Body of pancreas (tissue), 4 donors: Measurements from ENCODE around the gene TUT7. TPM values are rescaled to one million over a fixed set of nuclear protein-coding genes. Genes with fewer than 3 reads are reported as not detected.

Experiments
- ATAC-seq: fragments of 150-250 bp; one replicate; pipeline ENCODE4 v1.9.1; 2016
- DNase-seq, 4 donors: peaks; one replicate each; pipeline ENCODE4 v3.0.0-alpha.2; 2019
- H3K27ac ChIP-seq, 4 donors: fragments of 200-600 bp; sonication (generic); 1 replicate in 3 of 4; 2 replicates in 1 of 4; pipeline versions ENCODE4 v1.5.1 to v1.6.1; 2016 to 2019; ENCODE audit warnings: mild to moderate bottlenecking in 1 of 4, mixed read lengths in 1 of 4, moderate library complexity in 1 of 4
- H3K27me3 ChIP-seq, 2 donors: fragments of 200-600 bp; sonication (generic); one replicate each; pipeline ENCODE4 v1.6.0; 2016; ENCODE audit warnings: mild to moderate bottlenecking in 1 of 2
- H3K36me3 ChIP-seq, 2 donors: fragments of 200-600 bp; sonication (generic); replicated peaks in 1 of 2; 2 replicates each; pipeline ENCODE4 v1.5.1; 2016; ENCODE audit warnings: low read depth in 2 of 2; ENCODE audit not compliant: insufficient read depth in 1 of 2
- H3K4me1 ChIP-seq: fragments of 200-600 bp; sonication (generic); one replicate; pipeline ENCODE4 v1.6.0; 2016
- H3K4me3 ChIP-seq, 2 donors: fragments of 200-600 bp; sonication (generic); 1 replicate in 1 of 2; 2 replicates in 1 of 2; pipeline ENCODE4 v1.5.1; 2016 to 2019
- H3K9me3 ChIP-seq, 3 donors: fragments of 200-600 bp; sonication (generic); 1 replicate in 2 of 3; 2 replicates in 1 of 3; pipeline ENCODE4 v1.5.1; 2016
- POLR2A ChIP-seq, 3 donors: fragments of 450-650 bp; IDR thresholded peaks; one replicate each; pipeline ENCODE4 v1.6.1; 2016; ENCODE audit warnings: antibody characterized with exemption in 3 of 3, mild to moderate bottlenecking in 2 of 3
- WGBS, 2 donors: methylation state at CpG; one replicate each; pipeline ENCODE4 v1.1.5; 2017; 5-methylcytosine and 5-hydroxymethylcytosine counted together
- intact Hi-C: fragments of 100-400 bp; cut with DNase I; formaldehyde crosslinking; loops from one replicate; pipeline ENCODE4 v1.15.1; 2023
- total RNA-seq, 2 donors: library from RNA; depleted of rRNA; stranded (reverse); fragments of >200 nt; gene quantifications; one replicate each; pipeline ENCODE4 v1.1.0, GENCODE V29; 2016
- TF ChIP-seq, protein P1 (sequence below), 7 experiments: fragments of 450-650 bp in 4 of 7; fragments of 200-600 bp in 3 of 7; sonication (generic) in 3 of 7; IDR thresholded peaks; one replicate each; pipeline ENCODE4 v1.5.1; 2016 to 2019; ENCODE audit warnings: antibody characterized with exemption in 7 of 7

Gene TUT7
- total RNA-seq, 2 donors from 2014 or later, result 24.4 to 60.3 TPM

DNA sequence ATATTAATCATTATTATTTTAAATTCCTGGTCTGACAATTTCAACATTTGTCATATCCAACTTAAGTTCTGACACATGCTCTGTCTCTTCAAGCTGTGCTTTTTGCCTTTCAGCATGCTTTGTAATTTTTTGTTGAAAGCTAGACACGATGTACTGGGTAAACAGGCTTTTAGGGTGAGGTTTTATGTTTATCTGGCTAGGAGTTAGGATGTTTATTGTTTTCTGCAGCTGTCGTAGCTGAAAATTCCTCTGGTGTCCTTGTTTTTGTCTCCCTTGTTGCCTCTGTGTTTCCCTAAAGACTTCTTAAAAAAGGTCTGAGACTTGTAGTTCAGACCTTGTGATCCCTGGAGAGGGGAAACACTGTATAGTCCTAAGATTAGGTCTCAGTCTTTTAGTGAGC lies 20.6 kb downstream of the TUT7 start:
- Histone ChIP-seq H3K9me3 (no peaks in the 10 kb centered on the region), H3K27me3 (no peaks in the 10 kb centered on the region), H3K36me3 (peaks cover 13 to 16% of the 10 kb centered on the region in 2 donors), H3K27ac (no peak overlapping the region), H3K4me1 (no peaks in the 10 kb centered on the region), H3K4me3 (no peak overlapping the region)
- DNase-seq (no peak), ATAC-seq (no peak)
- TF ChIP-seq, protein P1, sequence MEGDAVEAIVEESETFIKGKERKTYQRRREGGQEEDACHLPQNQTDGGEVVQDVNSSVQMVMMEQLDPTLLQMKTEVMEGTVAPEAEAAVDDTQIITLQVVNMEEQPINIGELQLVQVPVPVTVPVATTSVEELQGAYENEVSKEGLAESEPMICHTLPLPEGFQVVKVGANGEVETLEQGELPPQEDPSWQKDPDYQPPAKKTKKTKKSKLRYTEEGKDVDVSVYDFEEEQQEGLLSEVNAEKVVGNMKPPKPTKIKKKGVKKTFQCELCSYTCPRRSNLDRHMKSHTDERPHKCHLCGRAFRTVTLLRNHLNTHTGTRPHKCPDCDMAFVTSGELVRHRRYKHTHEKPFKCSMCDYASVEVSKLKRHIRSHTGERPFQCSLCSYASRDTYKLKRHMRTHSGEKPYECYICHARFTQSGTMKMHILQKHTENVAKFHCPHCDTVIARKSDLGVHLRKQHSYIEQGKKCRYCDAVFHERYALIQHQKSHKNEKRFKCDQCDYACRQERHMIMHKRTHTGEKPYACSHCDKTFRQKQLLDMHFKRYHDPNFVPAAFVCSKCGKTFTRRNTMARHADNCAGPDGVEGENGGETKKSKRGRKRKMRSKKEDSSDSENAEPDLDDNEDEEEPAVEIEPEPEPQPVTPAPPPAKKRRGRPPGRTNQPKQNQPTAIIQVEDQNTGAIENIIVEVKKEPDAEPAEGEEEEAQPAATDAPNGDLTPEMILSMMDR (IDR thresholded peaks at IDR 0.05), result no peak
- TF ChIP-seq POLR2A (IDR thresholded peaks at IDR 0.05), result no peak
- intact Hi-C loops, result no loop called here
- WGBS, 2 donors, result 94 to 98% methylated on average over 2 of the region's 2 CpGs

DNA sequence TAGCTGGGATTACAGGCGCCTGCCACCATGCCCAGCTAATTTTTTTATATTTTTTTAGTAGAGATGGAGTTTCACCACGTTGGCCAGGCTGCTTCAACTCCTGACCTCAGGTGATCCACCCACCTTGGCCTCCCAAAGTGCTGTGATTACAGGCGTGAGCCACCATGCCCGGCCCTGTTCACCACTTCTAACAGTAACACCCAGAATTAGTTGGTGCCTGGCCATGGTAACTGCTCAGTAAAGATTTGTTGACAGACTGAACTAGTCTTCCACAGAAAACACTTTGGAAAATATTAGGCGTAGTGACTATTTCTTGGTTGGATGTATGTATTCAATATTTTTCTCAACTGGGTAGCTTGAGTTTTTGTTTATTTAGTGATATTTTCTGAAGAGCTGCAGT lies 24.0 kb downstream of the TUT7 start:
- peaks cover 0 to 18% of the 10 kb centered on the region in 2 donors for H3K36me3 ChIP-seq
- no peaks in the 10 kb centered on the region for H3K27me3 ChIP-seq
- DNase-seq (no peak), ATAC-seq (no peak)
- 91 to 98% methylated on average over 5 of the region's 5 CpGs for WGBS, 2 donors
- no peak for TF ChIP-seq POLR2A (IDR thresholded peaks at IDR 0.05)
- TF ChIP-seq, protein P1 (IDR thresholded peaks at IDR 0.05), result no peak
- H3K27ac ChIP-seq, result no peak overlapping the region
- H3K4me3 ChIP-seq, result no peak overlapping the region
- H3K4me1 ChIP-seq, result no peaks in the 10 kb centered on the region
- no peaks in the 10 kb centered on the region for H3K9me3 ChIP-seq
- intact Hi-C loops, result no loop called here

DNA sequence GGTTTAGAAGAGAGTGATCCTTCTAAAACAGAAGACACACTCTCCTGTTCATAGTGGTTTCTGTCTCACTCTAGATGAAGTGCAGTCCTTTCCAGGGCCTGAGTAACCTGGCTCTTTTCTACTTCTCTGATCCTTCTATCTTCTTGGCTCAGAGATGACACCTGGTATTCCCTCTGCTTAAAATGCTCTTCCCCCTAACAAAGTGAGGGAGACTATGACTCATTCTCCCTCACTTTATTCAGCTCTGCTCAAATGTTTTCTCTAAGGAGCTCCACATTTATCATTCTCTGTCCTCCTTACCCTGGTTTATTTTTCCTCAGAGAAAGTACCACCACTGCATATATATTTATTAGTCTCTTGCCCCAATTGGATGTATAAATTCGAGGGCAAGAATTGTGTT lies 24.6 kb downstream of the TUT7 start:
- no peak for TF ChIP-seq POLR2A (IDR thresholded peaks at IDR 0.05)
- TF ChIP-seq, protein P1 (IDR thresholded peaks at IDR 0.05), result no peak
- intact Hi-C loops, result no loop called here
- ATAC-seq, result no peak
- Histone ChIP-seq H3K9me3 (no peaks in the 10 kb centered on the region), H3K27me3 (no peaks in the 10 kb centered on the region), H3K4me3 (no peak overlapping the region), H3K27ac (no peak overlapping the region), H3K4me1 (no peaks in the 10 kb centered on the region), H3K36me3 (peaks cover 0 to 20% of the 10 kb centered on the region in 2 donors)
- WGBS, 2 donors, result 90% methylated on average over 1 of the region's 1 CpG
- no peak for DNase-seq

DNA sequence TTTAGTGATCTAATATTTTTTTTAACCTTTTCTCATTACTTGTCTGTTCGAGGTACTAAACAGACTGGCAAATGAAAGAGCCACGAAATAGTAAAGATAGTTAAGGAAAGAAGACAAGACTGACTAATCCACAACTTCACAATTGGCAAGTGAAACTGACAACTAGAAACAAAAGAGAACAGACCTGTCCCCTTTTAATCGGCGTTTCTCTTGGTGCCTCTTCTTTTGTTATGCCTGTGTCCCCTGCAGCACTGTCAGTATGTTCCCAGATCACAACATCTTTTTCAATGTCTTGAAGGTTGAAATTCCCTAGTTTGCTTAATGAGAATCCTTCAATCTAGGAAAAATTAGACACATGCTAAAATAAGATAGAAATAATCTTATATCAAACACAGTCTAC lies 26.1 kb downstream of the TUT7 start:
- no peak overlapping the region for H3K27ac ChIP-seq
- H3K9me3 ChIP-seq, result no peaks in the 10 kb centered on the region
- ATAC-seq (no peak), DNase-seq (no peak)
- no peak overlapping the region for H3K4me3 ChIP-seq
- intact Hi-C loops, result no loop called here
- no peak for TF ChIP-seq POLR2A (IDR thresholded peaks at IDR 0.05)
- TF ChIP-seq, protein P1 (IDR thresholded peaks at IDR 0.05), result no peak
- peaks cover 0 to 26% of the 10 kb centered on the region in 2 donors for H3K36me3 ChIP-seq
- WGBS, 2 donors, result 60 to 69% methylated on average over 4 of the region's 4 CpGs
- H3K4me1 ChIP-seq, result no peaks in the 10 kb centered on the region
- no peaks in the 10 kb centered on the region for H3K27me3 ChIP-seq

DNA sequence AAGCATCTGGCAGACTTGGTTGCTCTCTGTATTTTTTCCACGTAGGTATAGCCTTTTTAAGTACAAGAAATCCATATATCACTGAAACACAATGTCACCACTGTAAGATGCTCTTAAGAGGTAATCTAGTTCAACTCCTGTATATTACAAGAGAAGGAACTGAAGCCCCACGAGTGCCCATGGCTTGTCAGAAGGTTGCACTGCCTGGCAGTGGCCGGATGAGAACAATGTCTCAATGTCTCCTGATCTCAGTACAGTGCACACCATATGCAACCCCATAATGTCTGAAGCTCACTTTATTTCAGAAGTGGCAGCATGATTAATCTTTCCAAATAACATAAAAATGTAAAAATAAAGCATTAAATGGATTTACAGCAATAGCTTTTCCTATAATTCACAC lies 27.7 kb downstream of the TUT7 start:
- Histone ChIP-seq H3K4me3 (no peak overlapping the region), H3K4me1 (no peaks in the 10 kb centered on the region), H3K27ac (no peak overlapping the region), H3K36me3 (peaks cover 0 to 37% of the 10 kb centered on the region in 2 donors), H3K27me3 (no peaks in the 10 kb centered on the region), H3K9me3 (no peaks in the 10 kb centered on the region)
- no peak for DNase-seq
- no peak for TF ChIP-seq POLR2A (IDR thresholded peaks at IDR 0.05)
- TF ChIP-seq, protein P1 (IDR thresholded peaks at IDR 0.05), result no peak
- WGBS, 2 donors, result 81 to 83% methylated on average over 3 of the region's 3 CpGs
- intact Hi-C loops, result no loop called here
- ATAC-seq, result no peak
